GM21619 (cell line): ENCODE data around the gene FGF14.

Experiments used
- ATAC-seq: cut with Tn5 transposase; IDR thresholded peaks from one replicate; pipeline ENCODE4 v1.9.1; 2021; ENCODE audit not compliant: unreplicated experiment

FGF14 gene

DNA sequence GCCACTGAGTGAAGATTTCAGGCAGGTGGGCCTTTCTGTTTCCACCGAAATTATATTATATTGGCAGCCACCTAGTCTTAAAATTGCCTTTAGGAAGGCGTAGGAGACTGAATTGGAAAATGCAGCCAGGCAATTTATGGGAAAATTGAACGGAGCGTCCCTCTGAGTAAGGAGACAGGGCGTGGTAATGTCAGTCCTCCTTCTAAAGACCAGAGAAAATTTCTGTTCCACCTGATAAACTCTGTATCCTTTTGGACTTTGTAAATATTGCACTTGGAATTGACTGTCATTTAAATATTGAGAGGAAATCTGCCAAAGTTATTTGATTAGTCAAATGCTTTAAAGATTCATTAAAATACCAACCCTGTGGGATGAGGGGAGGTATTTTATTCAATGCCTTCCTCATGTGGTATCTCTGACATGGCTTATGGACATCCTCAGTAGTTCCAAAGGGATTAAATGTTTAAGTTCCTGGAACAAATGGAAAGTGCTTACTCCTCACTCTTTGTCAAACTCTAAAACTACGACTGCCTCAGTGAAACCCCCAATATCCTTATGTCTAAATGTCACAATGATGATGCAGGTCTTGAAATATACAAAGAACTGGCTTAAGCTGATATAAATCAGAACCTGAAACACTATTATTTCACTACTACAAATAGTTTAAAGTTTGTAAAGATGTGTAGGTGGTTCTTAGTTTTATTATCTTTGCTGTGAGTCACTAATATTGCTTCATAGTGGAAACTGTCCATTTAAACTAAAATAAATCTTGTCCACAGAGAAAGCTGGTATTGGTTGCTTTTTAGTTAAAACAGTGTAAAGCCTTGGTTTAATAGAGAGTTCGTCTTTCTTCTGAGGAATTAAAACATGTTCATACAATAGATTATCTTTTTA, 203.2 kb downstream of the FGF14 start:
- no peak for ATAC-seq

- no peak for ATAC-seq
These were observed 204.7 kb downstream of the FGF14 start for GRCh38 chr13:102197193-102197592.

DNA sequence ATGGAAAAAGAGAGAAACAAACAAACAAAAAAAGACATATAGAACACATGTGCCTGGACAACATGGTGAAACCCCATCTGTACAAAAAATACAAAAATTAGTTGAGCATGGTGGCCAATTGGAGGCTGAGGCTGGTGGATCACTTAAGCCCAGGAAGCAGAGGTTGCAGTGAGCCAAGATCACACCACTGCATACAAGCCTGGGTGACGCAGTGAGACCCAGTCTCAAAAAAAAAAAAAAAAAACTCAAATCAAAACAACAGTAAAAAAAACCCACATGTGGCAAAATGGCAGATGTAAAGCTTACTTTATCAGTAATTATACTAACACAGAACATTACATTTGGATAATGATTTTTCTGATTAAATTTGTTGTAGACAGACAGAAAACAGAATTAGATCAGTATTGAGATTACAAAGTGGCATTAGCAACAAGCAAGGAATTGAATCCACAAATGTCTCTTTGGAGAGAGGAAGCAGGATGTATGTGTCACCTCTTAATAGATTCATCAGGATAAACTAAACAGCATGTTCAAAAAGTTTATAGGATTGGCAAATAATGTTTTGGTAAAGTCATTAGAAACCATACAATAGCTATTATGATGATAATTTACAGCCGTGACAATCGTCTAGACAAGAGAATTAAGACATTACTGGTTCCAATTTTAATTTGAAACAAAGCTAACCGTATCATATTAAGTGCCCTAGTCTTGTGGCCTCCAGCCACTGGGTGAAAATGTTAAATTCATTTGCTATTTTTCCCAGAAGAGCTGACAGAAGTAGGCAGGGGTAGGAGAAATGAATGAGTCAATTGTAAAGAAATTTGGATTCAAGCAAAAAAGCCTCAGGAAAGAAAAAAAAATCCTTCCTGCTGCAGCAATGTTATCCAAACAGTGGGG, 206.0 kb downstream of the FGF14 start:
- no peak for ATAC-seq

DNA sequence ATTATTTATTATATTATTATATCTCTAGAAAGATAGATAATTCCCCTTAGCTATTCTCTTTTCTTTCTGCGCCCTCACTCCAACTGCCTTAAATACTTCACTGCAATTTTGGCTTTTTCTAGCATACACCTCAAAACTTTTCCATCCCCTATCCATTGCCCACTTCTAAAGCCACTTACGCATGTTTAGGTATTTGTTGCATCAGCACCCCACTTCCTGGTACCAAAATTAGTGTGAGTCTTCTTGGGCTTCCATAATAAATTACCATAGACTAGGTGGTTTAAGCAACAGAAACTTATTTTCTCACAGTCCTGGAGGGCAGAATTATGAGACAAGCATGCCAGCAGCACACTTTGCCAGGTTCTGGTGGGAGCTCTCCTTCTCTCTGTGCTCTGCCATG, 209.0 kb downstream of the FGF14 start:
- no peak for ATAC-seq

GRCh38 chr13:102191951-102192502, 209.8 kb downstream of the FGF14 start:
- ATAC-seq, result no peak

DNA sequence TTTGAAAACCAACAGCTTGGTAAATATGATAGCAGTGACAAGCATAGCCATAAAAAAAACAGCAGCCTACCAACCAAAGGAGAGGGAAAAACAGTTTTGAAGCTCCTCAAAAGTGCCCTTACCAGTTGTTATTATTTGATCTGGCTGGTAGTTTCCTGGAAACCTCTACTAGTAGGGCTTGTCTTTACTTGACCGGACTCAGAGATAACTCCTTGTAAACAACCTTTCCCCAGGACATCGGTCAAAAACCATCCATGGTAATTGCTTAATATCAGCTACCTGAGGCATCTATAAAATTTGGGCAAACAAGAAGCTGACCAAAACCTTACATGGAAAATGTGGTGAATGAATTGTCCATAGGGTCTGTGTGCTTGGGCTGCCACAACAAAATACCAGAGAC, 210.9 kb downstream of the FGF14 start:
- no peak for ATAC-seq

- no peak for ATAC-seq
These were observed 214.5 kb downstream of the FGF14 start for GRCh38 chr13:102187313-102187712.

DNA sequence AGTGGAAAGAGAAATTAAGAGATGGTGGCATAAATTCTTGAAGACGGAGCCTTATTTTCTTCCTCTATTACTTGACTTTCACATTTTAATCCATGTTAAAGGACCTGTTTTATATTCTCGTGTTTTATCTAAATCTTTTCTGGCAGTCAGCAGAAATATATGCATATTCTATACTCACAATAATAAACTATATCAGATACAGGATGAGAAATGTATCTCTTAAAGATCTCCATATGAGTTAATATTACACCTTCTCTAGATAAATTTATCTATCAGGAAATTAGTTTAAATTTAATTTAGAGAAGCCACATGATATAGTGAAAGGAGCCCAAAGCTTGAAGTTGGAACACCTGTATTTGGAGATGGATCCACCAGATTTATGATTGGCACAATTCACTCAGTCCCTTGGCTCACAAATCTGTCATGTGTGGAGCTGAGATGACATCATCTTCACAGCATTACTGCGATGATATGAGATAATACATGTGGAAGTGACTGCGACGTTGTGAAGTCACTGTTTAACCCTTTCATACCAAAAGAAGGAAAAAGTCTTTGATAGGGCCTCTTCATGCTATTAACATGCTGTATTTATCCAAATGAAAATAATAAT, 216.4 kb downstream of the FGF14 start:
- no peak for ATAC-seq

- ATAC-seq, result no peak
These were observed 218.2 kb downstream of the FGF14 start for GRCh38 chr13:102183509-102184182.

DNA sequence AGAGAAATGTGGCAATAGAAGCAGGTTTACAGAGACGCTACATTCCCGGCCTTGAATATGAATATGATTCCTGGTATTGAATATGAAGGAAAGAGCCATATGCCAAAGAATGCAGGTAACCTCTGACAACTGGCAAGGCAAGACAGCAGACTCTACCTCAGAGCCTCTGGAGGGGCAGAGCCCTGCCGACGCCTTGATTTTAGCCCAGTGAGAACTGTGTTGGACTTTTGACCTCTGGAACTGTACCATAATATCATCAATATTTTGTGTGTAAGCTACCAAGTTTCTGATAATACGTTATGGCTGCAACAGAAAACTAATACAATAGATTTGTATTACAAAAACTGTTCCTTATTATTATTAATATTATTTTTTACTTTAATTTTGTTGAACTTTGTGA, 219.7 kb downstream of the FGF14 start:
- no peak for ATAC-seq

- ATAC-seq, result no peak
These were observed 224.4 kb downstream of the FGF14 start for GRCh38 chr13:102177431-102177830.

GRCh38 chr13:102176846-102177245, 225.0 kb downstream of the FGF14 start:
- no peak for ATAC-seq

DNA sequence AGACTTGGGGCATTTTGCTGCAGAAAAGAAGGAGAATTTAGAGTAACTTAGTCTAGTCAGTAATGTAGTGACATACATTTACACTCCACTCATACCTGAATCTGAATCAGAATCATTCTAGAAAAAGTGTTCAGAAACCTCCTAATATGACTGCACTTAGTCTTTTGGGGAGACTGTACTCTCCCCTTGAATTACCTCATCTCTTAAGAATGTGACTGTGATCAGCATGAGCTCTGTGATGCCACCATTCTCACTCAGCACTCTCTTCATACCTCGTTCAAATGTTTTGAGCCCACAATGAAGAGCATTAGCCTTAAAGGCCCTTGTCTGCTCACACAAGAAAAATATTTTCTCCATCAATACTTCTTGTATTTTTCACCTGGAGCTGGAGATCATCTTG, 229.4 kb downstream of the FGF14 start:
- no peak for ATAC-seq

DNA sequence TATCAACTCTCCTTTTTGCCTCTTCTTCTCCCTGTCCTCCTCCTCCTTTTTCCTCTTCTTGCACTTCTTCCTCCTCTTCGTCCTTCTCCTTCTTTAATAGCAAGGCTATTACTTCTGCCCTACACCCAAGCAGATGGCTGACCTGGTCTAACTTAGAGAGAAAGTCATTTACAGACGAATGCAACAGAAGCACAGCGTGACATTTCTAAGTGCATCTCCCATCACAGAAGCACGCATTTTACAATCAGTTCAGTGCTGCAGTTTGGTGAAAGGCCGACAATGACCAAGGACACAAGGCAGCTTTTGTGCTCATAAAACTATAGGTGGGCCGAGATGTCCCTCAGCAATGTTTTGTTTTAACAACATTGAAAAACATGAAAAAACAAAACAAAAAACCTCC, 231.5 kb downstream of the FGF14 start:
- no peak for ATAC-seq

- ATAC-seq, result no peak
These were observed 232.3 kb downstream of the FGF14 start for GRCh38 chr13:102169471-102170015.

- ATAC-seq, result no peak
These were observed 249.1 kb downstream of the FGF14 start for GRCh38 chr13:102152790-102153189.

GRCh38 chr13:102147353-102147752, 254.5 kb downstream of the FGF14 start:
- ATAC-seq, result no peak

GRCh38 chr13:102145750-102146149, 256.1 kb downstream of the FGF14 start:
- no peak for ATAC-seq

DNA sequence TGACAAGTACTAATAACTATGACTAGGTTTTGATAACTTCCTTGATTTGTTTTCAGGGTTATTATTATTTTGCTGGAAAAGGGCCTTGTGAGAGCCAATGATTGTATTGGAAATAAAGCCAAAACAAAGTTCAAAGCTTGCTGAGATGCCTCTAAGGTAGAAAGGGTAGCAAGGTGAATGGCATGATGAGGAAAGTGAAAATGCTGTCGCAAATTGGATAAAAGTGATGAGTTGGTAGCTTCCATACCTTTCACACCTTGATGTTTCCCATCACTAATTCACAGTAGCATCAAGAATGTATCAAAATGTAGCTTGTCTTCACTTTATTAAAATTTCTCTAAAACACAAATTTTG, 259.4 kb downstream of the FGF14 start:
- ATAC-seq, result no peak
